ENCODE measurements around the gene ZNF311. TPM values are rescaled to one million over a fixed set of nuclear protein-coding genes. Genes with fewer than 3 reads are reported as not detected.
A peak's percentile ranks its signal among the peaks of the same experiment; 100 is the strongest.

The ZNF311 gene
- total RNA-seq, 6 donors from 2014 or later: 0.76 to 6.3 (median 1.7) TPM; not detected in 1

DNA sequence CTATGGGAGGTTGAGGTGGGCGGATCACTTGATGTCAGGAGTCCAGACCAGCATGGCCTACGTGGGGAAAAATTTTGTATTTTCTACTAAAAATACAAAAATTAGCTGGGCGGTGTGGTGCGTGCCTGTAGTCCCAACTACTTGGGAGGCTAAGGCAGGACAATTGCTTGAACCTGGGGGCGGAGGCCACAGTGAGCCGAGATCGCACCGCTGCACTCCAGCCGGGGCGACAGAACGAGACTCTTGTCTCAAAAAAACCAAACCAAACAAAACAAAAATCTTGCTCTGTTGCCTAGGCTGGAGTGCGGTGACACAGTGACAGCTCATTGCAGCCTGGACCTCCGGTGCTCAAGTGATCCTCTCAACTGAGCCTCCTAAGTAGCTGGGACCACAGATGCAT, 23.7 kb upstream of the ZNF311 start:
- Histone ChIP-seq H3K36me3 (no peaks in the 10 kb centered on the region), H3K27me3 (peaks cover 0 to 3% (median 0%) of the 10 kb centered on the region in 4 donors), H3K27ac (no peak overlapping the region), H3K9me3 (no peaks in the 10 kb centered on the region), H3K4me3 (no peak overlapping the region), H3K4me1 (no peaks in the 10 kb centered on the region)
- no peak for TF ChIP-seq POLR2A (IDR thresholded peaks at IDR 0.05)
- TF ChIP-seq POLR2AphosphoS5 (IDR thresholded peaks at IDR 0.05): no peak
- TF ChIP-seq EP300 (IDR thresholded peaks at IDR 0.05): no peak
- TF ChIP-seq, protein P1, sequence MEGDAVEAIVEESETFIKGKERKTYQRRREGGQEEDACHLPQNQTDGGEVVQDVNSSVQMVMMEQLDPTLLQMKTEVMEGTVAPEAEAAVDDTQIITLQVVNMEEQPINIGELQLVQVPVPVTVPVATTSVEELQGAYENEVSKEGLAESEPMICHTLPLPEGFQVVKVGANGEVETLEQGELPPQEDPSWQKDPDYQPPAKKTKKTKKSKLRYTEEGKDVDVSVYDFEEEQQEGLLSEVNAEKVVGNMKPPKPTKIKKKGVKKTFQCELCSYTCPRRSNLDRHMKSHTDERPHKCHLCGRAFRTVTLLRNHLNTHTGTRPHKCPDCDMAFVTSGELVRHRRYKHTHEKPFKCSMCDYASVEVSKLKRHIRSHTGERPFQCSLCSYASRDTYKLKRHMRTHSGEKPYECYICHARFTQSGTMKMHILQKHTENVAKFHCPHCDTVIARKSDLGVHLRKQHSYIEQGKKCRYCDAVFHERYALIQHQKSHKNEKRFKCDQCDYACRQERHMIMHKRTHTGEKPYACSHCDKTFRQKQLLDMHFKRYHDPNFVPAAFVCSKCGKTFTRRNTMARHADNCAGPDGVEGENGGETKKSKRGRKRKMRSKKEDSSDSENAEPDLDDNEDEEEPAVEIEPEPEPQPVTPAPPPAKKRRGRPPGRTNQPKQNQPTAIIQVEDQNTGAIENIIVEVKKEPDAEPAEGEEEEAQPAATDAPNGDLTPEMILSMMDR (IDR thresholded peaks at IDR 0.05): no peak
- WGBS, 2 donors: 88 to 90% methylated on average over 13 of the region's 13 CpGs
- ATAC-seq (ENCODE audit: low FRiP score in 2 of 2) (no peak), DNase-seq (peak in 1 of 2 donors; percentile 20)

DNA sequence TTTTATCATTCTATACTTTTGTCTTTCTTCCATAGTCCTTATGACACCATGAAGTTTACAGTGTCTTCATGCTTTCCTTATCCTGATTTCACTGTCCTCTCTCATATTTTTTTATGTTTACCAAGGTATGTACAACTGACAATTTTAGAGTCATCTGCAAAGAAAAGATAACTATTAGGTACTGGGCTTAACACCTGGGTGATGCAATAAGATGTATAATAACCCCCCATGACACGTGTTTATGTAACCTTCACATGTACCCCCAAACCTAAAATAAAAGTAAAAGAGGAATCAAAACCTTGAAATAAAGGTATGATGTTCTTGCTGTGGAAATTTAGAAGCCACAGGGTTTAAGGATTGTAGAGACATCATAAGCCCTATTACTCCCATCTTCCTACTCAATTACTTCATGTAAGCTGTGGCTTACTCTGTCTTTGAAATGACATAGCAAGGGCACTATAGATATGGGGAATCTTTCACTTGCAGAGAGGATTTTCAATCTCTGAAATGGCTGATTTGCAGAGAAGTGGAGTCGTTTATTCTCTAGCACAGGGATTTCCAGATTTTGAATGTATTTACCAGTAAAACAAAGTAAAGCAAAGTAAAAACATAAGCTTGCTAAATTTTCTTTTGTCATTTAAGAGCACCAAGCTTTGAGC, 20.9 kb upstream of the ZNF311 start:
- no peaks in the 10 kb centered on the region for H3K27me3 ChIP-seq
- DNase-seq (no peak), ATAC-seq (ENCODE audit: low FRiP score in 2 of 2) (no peak)
- no peaks in the 10 kb centered on the region for H3K4me1 ChIP-seq
- H3K36me3 ChIP-seq: no peaks in the 10 kb centered on the region
- no peak overlapping the region for H3K27ac ChIP-seq
- TF ChIP-seq, protein P1 (IDR thresholded peaks at IDR 0.05): no peak
- TF ChIP-seq EP300 (IDR thresholded peaks at IDR 0.05) (no peak), POLR2A (IDR thresholded peaks at IDR 0.05) (no peak), POLR2AphosphoS5 (IDR thresholded peaks at IDR 0.05) (no peak)
- H3K9me3 ChIP-seq: no peaks in the 10 kb centered on the region
- H3K4me3 ChIP-seq: no peak overlapping the region
- WGBS, 2 donors: 42 to 43% methylated on average over 2 of the region's 2 CpGs

DNA sequence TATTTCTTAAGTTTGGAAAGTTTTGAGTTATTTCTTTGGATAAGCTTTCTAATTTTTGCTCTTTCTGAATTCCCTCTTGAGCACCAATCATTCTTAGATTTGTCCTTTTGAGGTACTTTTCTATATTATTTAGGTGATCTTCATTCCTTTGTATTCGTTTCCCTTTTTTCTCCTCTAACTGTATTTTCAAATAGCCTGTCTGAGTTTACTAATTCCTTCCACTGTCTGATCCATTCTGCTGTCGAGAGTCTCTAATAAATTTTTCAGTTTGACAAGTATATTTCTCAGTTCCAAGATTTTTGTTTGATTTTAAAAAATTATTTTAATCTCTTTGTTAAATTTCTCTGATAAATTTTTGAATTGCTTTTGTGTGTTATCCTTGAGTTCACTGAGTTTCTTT, 16.3 kb upstream of the ZNF311 start:
- Histone ChIP-seq H3K27me3 (no peaks in the 10 kb centered on the region), H3K4me3 (no peak overlapping the region), H3K27ac (no peak overlapping the region), H3K36me3 (no peaks in the 10 kb centered on the region), H3K9me3 (no peaks in the 10 kb centered on the region), H3K4me1 (peaks cover 0 to 6% (median 6%) of the 10 kb centered on the region in 4 donors)
- no peak for TF ChIP-seq POLR2A (IDR thresholded peaks at IDR 0.05)
- TF ChIP-seq EP300 (IDR thresholded peaks at IDR 0.05): no peak
- ATAC-seq (ENCODE audit: low FRiP score in 2 of 2) (no peak), DNase-seq (no peak)
- WGBS, 2 donors: 75 to 84% methylated on average over 2 of the region's 2 CpGs

DNA sequence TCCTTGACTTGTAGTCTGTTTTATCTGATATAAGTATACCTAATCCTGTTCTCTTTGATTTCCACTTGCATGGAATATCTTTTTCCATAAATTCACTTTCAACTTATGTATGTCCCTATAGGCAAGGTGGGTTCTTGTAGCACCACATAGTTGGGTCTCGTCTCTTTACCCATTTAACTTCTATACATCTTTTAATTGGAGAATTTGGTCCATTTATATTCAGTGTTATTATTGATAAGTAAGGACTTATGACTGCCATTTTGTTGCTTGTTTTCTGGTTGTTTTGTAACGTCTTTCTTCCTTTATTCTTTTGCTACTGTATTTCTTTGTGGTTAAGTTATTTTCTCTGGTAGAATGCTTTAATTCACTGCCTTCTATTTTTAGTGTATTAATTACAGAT, 14.5 kb upstream of the ZNF311 start:
- H3K27me3 ChIP-seq: peaks cover 0 to 7% (median 4%) of the 10 kb centered on the region in 4 donors
- ATAC-seq (ENCODE audit: low FRiP score in 2 of 2): no peak

DNA sequence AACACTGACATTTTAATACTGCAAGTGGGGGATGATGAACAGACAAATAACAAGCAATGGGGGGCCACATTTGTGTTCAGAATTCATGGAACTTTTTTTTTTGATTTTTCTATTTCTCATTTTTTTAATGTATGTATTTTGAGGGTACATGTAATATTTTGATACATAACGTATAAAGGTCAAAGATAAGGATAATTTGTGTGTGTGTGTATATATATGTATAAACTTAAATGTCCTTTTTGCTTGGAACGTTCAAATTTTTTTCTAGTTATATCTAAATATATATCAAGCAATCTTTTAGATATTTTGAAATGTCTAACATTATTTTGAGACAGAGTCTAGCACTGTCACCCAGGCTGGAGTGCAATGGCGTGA, 12.3 kb upstream of the ZNF311 start:
- Histone ChIP-seq H3K4me1 (peaks cover 3 to 21% (median 10%) of the 10 kb centered on the region in 4 donors), H3K27me3 (peaks cover 0 to 10% (median 5%) of the 10 kb centered on the region in 4 donors), H3K9me3 (no peaks in the 10 kb centered on the region), H3K36me3 (no peaks in the 10 kb centered on the region), H3K27ac (no peak overlapping the region), H3K4me3 (peak overlapping the region in 1 of 4 donors; percentile 54)
- no peak for ATAC-seq (ENCODE audit: low FRiP score in 2 of 2)
- WGBS, 2 donors: 28 to 44% methylated on average over 3 of the region's 3 CpGs
- DNase-seq: no peak
- TF ChIP-seq POLR2A (IDR thresholded peaks at IDR 0.05): no peak
- TF ChIP-seq, protein P1 (IDR thresholded peaks at IDR 0.05): no peak
- TF ChIP-seq EP300 (IDR thresholded peaks at IDR 0.05): no peak
- TF ChIP-seq POLR2AphosphoS5 (IDR thresholded peaks at IDR 0.05): no peak

More for the DNA sequence above, 14.5 kb upstream of the ZNF311 start:
- DNase-seq: no peak
- TF ChIP-seq POLR2AphosphoS5 (IDR thresholded peaks at IDR 0.05) (no peak), EP300 (IDR thresholded peaks at IDR 0.05) (no peak), POLR2A (IDR thresholded peaks at IDR 0.05) (no peak)
- TF ChIP-seq, protein P1 (IDR thresholded peaks at IDR 0.05): no peak
- Histone ChIP-seq H3K36me3 (no peaks in the 10 kb centered on the region), H3K4me3 (no peak overlapping the region), H3K4me1 (peaks cover 3 to 18% (median 10%) of the 10 kb centered on the region in 4 donors), H3K27ac (no peak overlapping the region), H3K9me3 (no peaks in the 10 kb centered on the region)
- WGBS, 2 donors: 68 to 71% methylated on average over 2 of the region's 2 CpGs

Data from upper lobe of left lung (tissue), 6 donors.